Endothelial cell (in vitro differentiated cells): ENCODE measurements around the gene ARFGEF3. TPM values are rescaled to one million over a fixed set of nuclear protein-coding genes. Genes with fewer than 3 reads are reported as not detected.

Experiments
- DNase-seq: peaks from one replicate; pipeline ENCODE4 v3.0.0; 2021; ENCODE audit warnings: low spot score
- H3K27ac Mint-ChIP-seq: one replicate; pipeline ENCODE4 v1.8.0; 2021; ENCODE audit warnings: mixed read lengths, inconsistent platforms; ENCODE audit not compliant: unreplicated experiment
- H3K27me3 Mint-ChIP-seq: one replicate; pipeline ENCODE4 v1.8.0; 2021; ENCODE audit warnings: mild to moderate bottlenecking, moderate library complexity, mixed read lengths, inconsistent platforms; ENCODE audit not compliant: unreplicated experiment
- H3K36me3 Mint-ChIP-seq: one replicate; pipeline ENCODE4 v1.8.0; 2021; ENCODE audit warnings: mild to moderate bottlenecking, low read depth, mixed read lengths, inconsistent platforms; ENCODE audit not compliant: unreplicated experiment
- H3K4me1 Mint-ChIP-seq: one replicate; pipeline ENCODE4 v1.8.0; 2021; ENCODE audit warnings: mild to moderate bottlenecking, mixed read lengths, inconsistent platforms; ENCODE audit not compliant: unreplicated experiment
- H3K4me3 Mint-ChIP-seq: one replicate; pipeline ENCODE4 v1.8.0; 2021; ENCODE audit warnings: mild to moderate bottlenecking, mixed read lengths, inconsistent platforms; ENCODE audit not compliant: unreplicated experiment
- H3K9me3 Mint-ChIP-seq: one replicate; pipeline ENCODE4 v1.8.0; 2021; ENCODE audit warnings: mixed read lengths, inconsistent platforms; ENCODE audit not compliant: unreplicated experiment
- total RNA-seq: library from RNA; stranded (reverse); fragmentation: NEBNext Ultra II Directional; extraction: Animal tissue kit (Norgen Biotek cat#: 25700); gene quantifications from one replicate; pipeline ENCODE4 v1.2.1, GENCODE V29; 2021; ENCODE audit not compliant: unreplicated experiment
- TF ChIP-seq, protein P1 (sequence below): fragments of 200-600 bp; sonication (generic); IDR thresholded peaks from one replicate; pipeline ENCODE4 v1.5.0; 2021; ENCODE audit warnings: antibody characterized with exemption; ENCODE audit not compliant: unreplicated experiment

ARFGEF3 gene
- total RNA-seq, 1 donor from 2014 or later: 6.4 TPM

DNA sequence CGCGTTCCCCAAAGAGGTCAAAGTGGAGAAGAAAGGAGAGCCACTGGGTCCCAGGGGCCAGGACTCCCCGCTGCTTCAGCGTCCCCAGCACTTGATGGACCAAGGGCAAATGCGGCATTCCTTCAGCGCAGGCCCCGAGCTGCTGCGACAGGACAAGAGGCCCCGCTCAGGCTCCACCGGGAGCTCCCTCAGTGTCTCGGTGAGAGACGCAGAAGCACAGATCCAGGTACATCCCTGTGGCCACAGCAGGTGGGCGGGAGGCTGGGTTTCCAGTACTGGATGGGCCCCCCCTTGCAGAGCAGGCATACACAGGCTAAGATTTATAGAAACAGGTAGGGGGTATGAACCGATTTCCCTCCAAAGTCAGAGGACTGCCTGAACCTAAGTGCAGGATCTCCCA, 173.2 kb downstream of the ARFGEF3 start:
- no peak overlapping the region for H3K27ac Mint-ChIP-seq
- no peaks in the 10 kb centered on the region for H3K4me1 Mint-ChIP-seq
- H3K27me3 Mint-ChIP-seq: peaks cover under 1% of the 10 kb centered on the region
- no peak for DNase-seq
- no peak overlapping the region for H3K4me3 Mint-ChIP-seq
- TF ChIP-seq, protein P1, sequence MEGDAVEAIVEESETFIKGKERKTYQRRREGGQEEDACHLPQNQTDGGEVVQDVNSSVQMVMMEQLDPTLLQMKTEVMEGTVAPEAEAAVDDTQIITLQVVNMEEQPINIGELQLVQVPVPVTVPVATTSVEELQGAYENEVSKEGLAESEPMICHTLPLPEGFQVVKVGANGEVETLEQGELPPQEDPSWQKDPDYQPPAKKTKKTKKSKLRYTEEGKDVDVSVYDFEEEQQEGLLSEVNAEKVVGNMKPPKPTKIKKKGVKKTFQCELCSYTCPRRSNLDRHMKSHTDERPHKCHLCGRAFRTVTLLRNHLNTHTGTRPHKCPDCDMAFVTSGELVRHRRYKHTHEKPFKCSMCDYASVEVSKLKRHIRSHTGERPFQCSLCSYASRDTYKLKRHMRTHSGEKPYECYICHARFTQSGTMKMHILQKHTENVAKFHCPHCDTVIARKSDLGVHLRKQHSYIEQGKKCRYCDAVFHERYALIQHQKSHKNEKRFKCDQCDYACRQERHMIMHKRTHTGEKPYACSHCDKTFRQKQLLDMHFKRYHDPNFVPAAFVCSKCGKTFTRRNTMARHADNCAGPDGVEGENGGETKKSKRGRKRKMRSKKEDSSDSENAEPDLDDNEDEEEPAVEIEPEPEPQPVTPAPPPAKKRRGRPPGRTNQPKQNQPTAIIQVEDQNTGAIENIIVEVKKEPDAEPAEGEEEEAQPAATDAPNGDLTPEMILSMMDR: no peak
- no peaks in the 10 kb centered on the region for H3K9me3 Mint-ChIP-seq
- H3K36me3 Mint-ChIP-seq: peaks cover 5% of the 10 kb centered on the region

DNA sequence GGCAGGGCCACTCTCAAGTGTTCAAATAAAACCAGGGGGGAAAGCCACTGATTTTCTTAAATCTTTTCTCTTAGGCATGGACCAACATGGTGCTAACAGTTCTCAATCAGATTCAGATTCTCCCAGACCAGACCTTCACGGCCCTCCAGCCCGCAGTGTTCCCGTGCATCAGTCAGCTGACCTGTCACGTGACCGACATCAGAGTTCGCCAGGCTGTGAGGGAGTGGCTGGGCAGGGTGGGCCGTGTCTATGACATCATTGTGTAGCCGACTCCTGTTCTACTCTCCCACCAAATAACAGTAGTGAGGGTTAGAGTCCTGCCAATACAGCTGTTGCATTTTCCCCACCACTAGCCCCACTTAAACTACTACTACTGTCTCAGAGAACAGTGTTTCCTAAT, 174.5 kb downstream of the ARFGEF3 start:
- Mint-ChIP-seq H3K4me1 (no peaks in the 10 kb centered on the region), H3K27me3 (no peaks in the 10 kb centered on the region), H3K4me3 (no peak overlapping the region), H3K27ac (no peak overlapping the region), H3K9me3 (no peaks in the 10 kb centered on the region), H3K36me3 (peaks cover 5% of the 10 kb centered on the region)
- no peak for DNase-seq
- TF ChIP-seq, protein P1: no peak

DNA sequence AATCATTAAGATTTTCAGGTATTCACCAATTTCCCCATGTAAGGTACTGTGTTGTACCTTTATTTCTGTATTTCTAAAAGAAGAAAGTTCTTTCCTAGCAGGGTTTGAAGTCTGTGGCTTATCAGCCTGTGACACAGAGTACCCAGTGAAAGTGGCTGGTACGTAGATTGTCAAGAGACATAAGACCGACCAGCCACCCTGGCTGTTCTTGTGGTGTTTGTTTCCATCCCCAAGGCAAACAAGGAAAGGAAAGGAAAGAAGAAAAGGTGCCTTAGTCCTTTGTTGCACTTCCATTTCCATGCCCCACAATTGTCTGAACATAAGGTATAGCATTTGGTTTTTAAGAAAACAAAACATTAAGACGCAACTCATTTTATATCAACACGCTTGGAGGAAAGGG, 175.3 kb downstream of the ARFGEF3 start:
- TF ChIP-seq, protein P1: no peak
- Mint-ChIP-seq H3K36me3 (peaks cover 5% of the 10 kb centered on the region), H3K27me3 (no peaks in the 10 kb centered on the region), H3K27ac (no peak overlapping the region), H3K4me3 (no peak overlapping the region), H3K4me1 (no peaks in the 10 kb centered on the region), H3K9me3 (no peaks in the 10 kb centered on the region)
- DNase-seq: no peak

DNA sequence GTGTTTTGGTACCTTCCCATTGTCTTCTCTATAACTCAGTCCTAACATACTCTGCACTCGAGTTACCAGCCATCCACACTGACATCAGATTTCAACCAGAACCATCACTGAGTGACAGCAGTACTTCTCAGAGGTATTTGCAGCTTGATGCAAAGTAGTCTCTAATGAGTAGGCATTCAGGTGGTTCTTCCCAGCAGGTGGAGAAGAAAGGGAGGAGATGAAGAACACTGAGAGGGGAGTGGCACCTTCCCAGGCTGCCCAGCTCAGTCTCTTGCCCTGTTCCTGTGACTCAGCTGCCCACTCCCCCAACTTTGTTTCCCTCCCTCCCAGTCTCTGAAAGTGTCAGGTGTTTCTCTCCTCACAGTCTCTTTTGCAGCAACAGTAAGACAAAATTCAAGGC, 177.3 kb downstream of the ARFGEF3 start:
- H3K36me3 Mint-ChIP-seq: peaks cover 4% of the 10 kb centered on the region
- no peak overlapping the region for H3K27ac Mint-ChIP-seq
- no peak for DNase-seq
- TF ChIP-seq, protein P1: no peak
- H3K4me3 Mint-ChIP-seq: no peak overlapping the region
- H3K9me3 Mint-ChIP-seq: no peaks in the 10 kb centered on the region
- H3K27me3 Mint-ChIP-seq: no peaks in the 10 kb centered on the region
- no peaks in the 10 kb centered on the region for H3K4me1 Mint-ChIP-seq

DNA sequence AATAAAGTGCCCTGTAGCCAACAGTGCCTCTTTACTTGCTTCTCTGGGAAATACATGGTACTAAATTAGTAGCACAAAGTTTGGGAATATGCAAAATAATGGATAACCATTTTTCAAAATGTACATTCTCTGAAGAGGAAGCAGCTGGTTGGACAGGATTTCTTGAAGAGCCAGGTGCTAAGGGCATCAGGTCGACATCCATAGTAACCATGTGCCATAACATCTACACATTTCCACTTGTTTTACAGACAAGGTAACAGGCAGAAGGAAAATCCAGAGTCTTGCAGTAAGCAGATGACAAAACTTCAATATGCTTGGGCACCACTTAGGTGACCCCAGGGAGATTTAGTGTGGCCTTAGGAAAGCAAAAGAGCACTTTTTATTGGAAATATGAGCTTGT, 179.4 kb downstream of the ARFGEF3 start:
- DNase-seq: no peak
- Mint-ChIP-seq H3K4me3 (no peak overlapping the region), H3K36me3 (no peaks in the 10 kb centered on the region), H3K4me1 (no peaks in the 10 kb centered on the region), H3K27me3 (no peaks in the 10 kb centered on the region), H3K9me3 (no peaks in the 10 kb centered on the region), H3K27ac (no peak overlapping the region)
- TF ChIP-seq, protein P1: no peak
